ENCODE results near the gene ATRIP.
"Not testable (repeated sequence)": the region's sequence is repeated elsewhere in the genome, so short reads cannot be mapped to it uniquely, and the experiment has no call there.

Gene ATRIP

DNA sequence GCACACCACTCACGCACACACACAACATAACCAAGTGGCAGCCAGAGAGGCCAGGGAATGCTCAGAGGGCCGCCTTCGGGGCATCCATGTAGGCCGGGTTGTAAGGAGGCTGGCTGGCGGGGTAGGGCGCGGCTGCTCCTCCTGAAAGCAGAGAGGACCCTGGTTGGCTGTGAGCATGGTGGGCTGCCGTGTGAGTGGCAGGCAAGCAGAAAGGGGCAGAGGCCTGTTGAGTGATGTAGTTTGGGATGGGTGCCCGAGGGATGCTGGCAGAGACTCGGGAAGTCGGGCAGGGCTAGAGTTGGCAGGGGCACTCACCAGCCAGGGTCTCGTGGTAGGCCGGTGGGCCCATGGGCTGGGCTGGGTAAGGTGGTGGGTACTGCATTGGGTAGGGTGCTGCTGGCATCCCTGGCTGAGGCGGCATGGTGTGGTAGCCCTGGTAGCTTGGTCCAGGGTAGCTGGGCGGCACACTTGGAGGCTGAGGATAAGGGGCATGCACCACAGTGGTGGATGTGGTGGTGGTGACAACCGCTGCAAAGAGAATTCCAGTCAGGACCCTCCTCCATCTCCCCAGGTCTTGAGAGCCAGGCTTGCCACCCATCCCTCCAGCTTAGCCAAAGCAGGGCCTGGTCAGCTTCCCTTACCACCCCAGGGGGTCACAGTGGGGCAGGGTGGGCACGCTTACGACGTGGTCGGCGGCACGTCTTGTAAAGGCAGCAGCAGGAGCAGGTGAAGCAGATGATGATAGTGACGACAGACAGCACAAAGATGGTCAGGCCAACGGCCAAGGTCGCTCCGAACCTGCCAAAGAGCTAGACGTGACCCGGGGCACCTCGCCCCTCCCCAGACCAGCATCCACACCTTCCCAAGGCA lies 22.7 kb downstream of the ATRIP start:
- DNase-seq (ENCODE audit: low read depth): no peak

- DNase-seq (ENCODE audit: low read depth): no peak
These were observed 23.7 kb downstream of the ATRIP start for GRCh38 chr3:48470286-48470685.

- DNase-seq (ENCODE audit: low read depth): no peak
These were observed 26.1 kb downstream of the ATRIP start for GRCh38 chr3:48472673-48472922.

DNA sequence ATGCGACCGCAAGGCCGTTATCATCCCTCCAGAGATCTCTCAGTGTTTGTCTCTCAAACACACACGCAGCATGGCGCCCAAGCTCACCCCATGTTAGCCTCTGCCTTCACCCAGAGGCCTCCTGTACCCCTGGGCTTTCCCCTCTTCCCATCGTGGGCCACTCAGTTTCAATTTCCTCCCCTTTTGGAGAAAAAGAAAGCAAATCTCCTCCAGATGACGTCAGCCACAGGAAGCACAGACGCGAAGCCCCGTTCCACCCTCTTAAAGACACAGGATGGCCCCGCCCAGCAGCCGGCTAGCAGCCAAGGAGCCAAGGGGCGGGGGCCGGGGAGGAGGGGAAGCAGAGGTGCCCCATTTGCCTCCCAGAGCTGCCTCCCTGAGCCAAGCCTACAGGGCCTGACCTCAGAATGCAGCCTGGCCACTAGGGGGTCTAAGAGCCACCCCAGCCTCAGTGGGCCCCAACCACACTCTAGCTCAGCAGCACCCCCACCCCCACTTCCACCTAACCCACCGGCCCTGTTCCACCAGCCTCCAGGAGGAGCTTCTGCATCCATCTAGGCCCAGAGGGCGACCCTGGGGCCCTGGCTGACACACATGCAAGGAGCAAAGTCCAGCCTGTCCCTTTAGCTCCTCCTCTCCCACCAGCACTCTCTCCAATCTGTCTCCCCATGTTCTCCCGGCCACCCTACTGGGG lies 26.5 kb downstream of the ATRIP start:
- peak; percentile 97 for DNase-seq (ENCODE audit: low read depth)

DNA sequence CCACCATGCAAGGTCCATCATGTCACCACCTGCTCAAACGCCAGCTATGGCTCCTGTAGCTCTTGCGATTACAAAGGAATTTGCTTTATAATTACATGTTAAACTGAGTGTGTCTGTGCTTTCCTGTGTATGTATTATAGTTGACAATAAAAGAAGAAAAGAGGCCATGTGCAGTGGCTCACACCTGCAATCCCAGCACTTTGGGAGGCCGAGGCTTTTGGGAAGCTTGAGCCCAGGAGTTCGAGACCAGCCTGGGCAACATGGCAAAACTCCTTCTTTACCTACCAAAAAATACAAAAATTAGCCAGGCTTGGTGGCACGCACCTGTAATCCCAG lies 27.0 kb downstream of the ATRIP start:
- DNase-seq (ENCODE audit: low read depth): no peak

GRCh38 chr3:48474031-48474430 lies 27.5 kb downstream of the ATRIP start:
- not testable (repeated sequence) for DNase-seq (ENCODE audit: low read depth)

GRCh38 chr3:48474619-48475018 lies 28.1 kb downstream of the ATRIP start:
- DNase-seq (ENCODE audit: low read depth): no peak

DNA sequence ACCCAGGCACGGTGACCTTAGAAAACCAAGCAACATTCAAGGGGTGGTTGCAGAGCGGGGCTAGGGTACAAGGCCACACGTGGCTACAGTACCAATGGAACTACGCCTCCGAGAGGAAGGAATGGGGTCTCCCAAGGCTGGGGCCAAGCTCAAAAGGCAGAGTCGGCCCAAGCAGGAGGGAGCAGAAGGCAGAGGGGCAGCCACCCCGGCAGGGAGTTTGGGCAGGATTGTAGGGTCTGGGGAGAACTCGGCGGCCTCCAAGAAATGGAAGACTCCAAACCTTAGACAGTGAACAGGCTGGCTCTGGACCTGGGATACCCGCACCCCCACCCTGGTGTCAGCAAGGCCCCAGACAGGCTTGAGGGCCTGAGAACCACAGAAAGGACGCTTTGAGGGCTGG lies 28.7 kb downstream of the ATRIP start:
- no peak for DNase-seq (ENCODE audit: low read depth)

DNA sequence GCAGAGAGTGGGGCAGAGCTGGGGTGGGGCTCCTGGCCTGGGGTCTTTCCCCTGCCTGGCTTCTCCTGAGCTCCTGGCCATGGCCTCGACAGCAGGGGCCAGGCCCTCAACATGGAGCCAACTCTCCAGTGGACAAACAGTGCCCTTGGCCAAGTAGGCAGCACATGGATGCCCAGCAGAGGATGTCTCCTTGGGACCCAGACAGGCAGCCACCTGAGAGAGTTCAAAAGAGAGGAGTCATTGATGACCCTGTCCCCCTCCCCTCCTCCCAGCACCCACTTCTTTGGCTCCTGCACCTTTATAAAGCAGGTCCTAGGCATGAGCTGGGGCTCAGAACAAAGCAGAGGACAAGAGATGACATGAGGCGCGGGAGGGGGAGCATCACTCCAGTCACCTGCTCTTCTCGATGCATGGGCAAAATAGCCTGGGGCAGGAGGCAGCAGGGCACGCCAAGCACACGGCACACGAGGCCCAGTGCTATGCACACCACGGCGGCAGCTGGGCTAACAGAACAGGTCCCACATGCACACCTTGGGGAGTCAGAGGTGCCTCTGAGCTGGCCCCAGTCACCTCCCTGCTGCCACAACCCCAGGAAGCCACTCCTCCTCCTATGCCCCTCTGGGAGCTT lies 30.0 kb downstream of the ATRIP start:
- DNase-seq (ENCODE audit: low read depth): no peak

GRCh38 chr3:48477959-48478520 lies 31.5 kb downstream of the ATRIP start:
- DNase-seq (ENCODE audit: low read depth): no peak

- no peak for DNase-seq (ENCODE audit: low read depth)
These were observed 32.4 kb downstream of the ATRIP start for GRCh38 chr3:48478626-48479555.

- DNase-seq (ENCODE audit: low read depth): not testable (repeated sequence)
These were observed 34.4 kb downstream of the ATRIP start for GRCh38 chr3:48480891-48481290.

DNA sequence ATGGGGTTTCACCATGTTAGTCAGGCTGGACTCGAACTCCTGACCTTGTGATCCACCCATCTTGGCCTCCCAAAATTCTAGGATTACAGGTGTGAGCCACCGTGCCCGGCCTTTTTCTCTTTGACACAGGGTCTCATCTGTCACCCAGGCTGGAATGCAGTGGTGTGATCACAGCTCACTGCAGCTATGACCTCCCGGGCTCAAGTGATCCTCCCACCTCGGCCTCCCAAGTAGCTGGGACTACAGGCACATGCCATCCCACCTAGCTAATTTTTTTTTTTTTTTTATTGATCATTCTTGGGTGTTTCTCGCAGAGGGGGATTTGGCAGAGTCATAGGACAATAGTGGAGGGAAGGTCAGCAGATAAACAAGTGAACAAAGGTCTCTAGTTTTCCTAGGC lies 36.3 kb downstream of the ATRIP start:
- DNase-seq (ENCODE audit: low read depth): not testable (repeated sequence)

DNA sequence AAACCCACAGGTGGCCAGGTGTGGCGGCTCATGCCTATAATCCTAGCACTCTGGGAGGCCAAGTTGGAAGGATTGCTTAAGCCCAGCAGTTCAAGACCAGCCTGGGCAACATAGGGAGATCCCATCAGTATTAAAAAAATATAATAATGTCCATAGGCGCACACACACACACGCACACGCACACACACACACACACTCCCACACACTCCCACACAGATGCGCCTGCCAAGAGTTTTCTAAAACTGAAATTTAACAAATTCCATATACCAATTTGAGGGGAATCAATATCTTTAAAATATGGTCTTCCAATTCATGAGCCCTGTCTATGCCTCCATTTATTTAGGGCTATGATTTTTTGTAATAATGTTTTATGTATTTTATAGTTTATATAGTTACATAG lies 40.4 kb downstream of the ATRIP start:
- no peak for DNase-seq (ENCODE audit: low read depth)

GRCh38 chr3:48492461-48493202 lies 46.1 kb downstream of the ATRIP start:
- DNase-seq (ENCODE audit: low read depth): no peak

GRCh38 chr3:48493203-48493501 lies 46.6 kb downstream of the ATRIP start:
- DNase-seq (ENCODE audit: low read depth): no peak

GRCh38 chr3:48500656-48501055 lies 54.1 kb downstream of the ATRIP start:
- DNase-seq (ENCODE audit: low read depth): no peak

GRCh38 chr3:48501196-48501595 lies 54.7 kb downstream of the ATRIP start:
- no peak for DNase-seq (ENCODE audit: low read depth)

DNA sequence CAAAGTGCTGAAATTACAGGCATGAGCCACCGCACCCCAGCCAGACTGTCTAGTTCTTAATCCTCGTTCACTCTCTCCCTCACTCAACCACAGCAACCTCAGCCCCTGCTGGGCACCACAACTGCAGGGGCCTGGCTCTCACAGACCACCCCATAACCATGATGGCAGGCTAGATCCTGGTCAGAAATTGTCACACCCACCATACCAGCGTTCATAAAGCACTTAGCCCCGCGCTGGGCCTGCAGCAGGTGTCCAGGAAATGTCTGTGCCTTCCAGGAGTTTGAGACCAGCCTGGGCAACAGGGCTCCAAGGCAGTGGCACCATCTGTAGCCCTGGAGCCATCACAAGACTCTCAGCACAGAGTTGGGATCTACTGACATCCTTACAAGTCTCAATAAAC lies 55.6 kb downstream of the ATRIP start:
- DNase-seq (ENCODE audit: low read depth): no peak

DNA sequence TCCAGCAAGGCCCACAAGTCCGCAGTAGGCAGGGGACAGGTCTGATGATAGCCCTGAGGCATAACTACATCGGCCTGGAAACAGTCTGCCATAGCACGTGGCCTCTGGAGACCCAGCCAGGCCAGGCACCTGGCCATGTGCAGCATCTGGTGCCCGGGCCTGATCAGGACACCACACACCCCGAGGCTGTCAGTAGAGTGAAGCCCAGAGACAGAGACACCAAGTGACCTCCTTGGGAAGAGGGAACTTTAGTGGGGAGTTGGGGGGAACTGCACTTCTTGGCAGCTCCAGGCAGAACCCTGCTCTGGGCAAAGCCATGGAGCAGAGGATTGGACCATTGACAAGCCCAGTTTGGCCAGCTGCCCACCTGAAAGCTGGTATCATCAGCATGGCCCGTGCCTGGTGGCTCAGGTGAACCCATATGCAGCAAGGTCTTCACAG lies 56.2 kb downstream of the ATRIP start:
- no peak for DNase-seq (ENCODE audit: low read depth)

- peak; percentile 63 for DNase-seq (ENCODE audit: low read depth)
These were observed 57.0 kb downstream of the ATRIP start for GRCh38 chr3:48503401-48504050.
